Memory B cell (primary cell): ENCODE measurements around the gene GNG12.

ENCODE experiments used
- ATAC-seq: fragments of 150-1000 bp; cut with Tn5 transposase; 2 replicates; pipeline ENCODE4 v1.10.0; 2021; ENCODE audit warnings: low read depth, mild to moderate bottlenecking, moderate library complexity
- DNase-seq, 2 donors: peaks; one replicate each; pipeline ENCODE4 v3.0.0; 2022; ENCODE audit warnings: low spot score in 2 of 2
- H3K27ac Mint-ChIP-seq: one replicate; pipeline ENCODE4 v1.8.0; 2022; ENCODE audit warnings: mild to moderate bottlenecking, moderate library complexity, mixed read lengths
- H3K27me3 Mint-ChIP-seq: one replicate; pipeline ENCODE4 v1.8.0; 2022; ENCODE audit warnings: mixed read lengths
- H3K36me3 Mint-ChIP-seq: one replicate; pipeline ENCODE4 v1.8.0; 2022; ENCODE audit warnings: mild to moderate bottlenecking, mixed read lengths
- H3K4me1 Mint-ChIP-seq: one replicate; pipeline ENCODE4 v1.8.0; 2022; ENCODE audit warnings: mixed read lengths
- H3K4me3 Mint-ChIP-seq: one replicate; pipeline ENCODE4 v1.8.0; 2022; ENCODE audit warnings: mild to moderate bottlenecking, moderate library complexity, mixed read lengths
- H3K9me3 Mint-ChIP-seq: one replicate; pipeline ENCODE4 v1.8.0; 2022; ENCODE audit warnings: mixed read lengths

GNG12 gene

DNA sequence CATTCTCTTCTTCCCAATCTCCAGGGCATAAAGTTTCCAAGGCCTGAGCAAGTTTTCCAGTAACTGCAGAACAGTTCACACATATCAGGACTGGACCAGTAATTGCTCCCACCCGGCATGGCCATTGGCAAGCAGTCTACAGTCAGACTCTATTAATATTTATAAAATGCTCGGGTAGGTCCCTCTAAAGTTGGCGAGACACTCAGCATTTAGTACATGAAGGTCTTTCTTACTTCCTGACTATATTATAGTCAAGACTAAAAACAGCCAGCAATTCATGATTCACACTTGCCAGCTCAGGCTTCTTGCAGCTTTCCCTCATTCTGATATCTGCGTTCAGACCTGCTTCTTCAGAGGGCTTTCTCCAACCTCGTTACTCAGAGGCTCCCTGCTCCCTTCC, 122.8 kb downstream of the GNG12 start:
- no peak for ATAC-seq
- no peaks in the 10 kb centered on the region for H3K36me3 Mint-ChIP-seq

DNA sequence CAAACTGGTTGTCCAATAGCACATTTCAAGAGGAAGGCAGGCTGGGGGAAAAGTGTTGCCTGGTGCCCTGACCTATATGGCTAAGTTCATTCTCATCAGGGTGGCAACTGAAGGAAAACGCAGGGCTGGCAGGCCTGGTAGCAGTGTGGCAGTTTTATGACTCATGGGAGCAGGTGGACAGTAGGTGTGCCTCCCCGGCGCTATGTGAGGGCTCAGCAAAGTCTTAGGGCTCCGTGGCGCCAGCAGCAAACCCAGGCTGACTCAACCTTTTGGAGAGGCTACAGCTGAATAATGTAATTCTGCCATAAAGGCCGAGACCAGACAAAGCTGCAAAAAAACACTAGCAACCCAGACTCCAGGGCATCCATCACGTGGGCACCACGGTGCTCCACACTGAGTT, 124.7 kb downstream of the GNG12 start:
- ATAC-seq (no peak), DNase-seq (no peak)
- no peak overlapping the region for H3K4me3 Mint-ChIP-seq
- no peaks in the 10 kb centered on the region for H3K9me3 Mint-ChIP-seq
- peaks cover 3% of the 10 kb centered on the region for H3K27me3 Mint-ChIP-seq
- peaks cover 2% of the 10 kb centered on the region for H3K4me1 Mint-ChIP-seq
- no peaks in the 10 kb centered on the region for H3K36me3 Mint-ChIP-seq
- H3K27ac Mint-ChIP-seq: no peak overlapping the region

More for the DNA sequence above, 122.8 kb downstream of the GNG12 start:
- H3K4me1 Mint-ChIP-seq: peaks cover 2% of the 10 kb centered on the region
- H3K9me3 Mint-ChIP-seq: no peaks in the 10 kb centered on the region
- no peak overlapping the region for H3K4me3 Mint-ChIP-seq
- no peak overlapping the region for H3K27ac Mint-ChIP-seq
- DNase-seq: no peak
- H3K27me3 Mint-ChIP-seq: peaks cover 3% of the 10 kb centered on the region

- Mint-ChIP-seq H3K27me3 (peaks cover 4% of the 10 kb centered on the region), H3K4me3 (no peak overlapping the region), H3K4me1 (peaks cover 2% of the 10 kb centered on the region), H3K36me3 (peaks cover 1% of the 10 kb centered on the region), H3K27ac (no peak overlapping the region), H3K9me3 (no peaks in the 10 kb centered on the region)
- ATAC-seq (no peak), DNase-seq (no peak)
These were observed 127.4 kb downstream of the GNG12 start for GRCh38 chr1:67705735-67706453.

- Mint-ChIP-seq H3K4me1 (peaks cover 2% of the 10 kb centered on the region), H3K9me3 (no peaks in the 10 kb centered on the region), H3K4me3 (no peak overlapping the region), H3K27ac (no peak overlapping the region), H3K27me3 (peaks cover 6% of the 10 kb centered on the region), H3K36me3 (peaks cover 1% of the 10 kb centered on the region)
- DNase-seq: no peak
- no peak for ATAC-seq
These were observed 128.9 kb downstream of the GNG12 start for GRCh38 chr1:67704351-67704750.

DNA sequence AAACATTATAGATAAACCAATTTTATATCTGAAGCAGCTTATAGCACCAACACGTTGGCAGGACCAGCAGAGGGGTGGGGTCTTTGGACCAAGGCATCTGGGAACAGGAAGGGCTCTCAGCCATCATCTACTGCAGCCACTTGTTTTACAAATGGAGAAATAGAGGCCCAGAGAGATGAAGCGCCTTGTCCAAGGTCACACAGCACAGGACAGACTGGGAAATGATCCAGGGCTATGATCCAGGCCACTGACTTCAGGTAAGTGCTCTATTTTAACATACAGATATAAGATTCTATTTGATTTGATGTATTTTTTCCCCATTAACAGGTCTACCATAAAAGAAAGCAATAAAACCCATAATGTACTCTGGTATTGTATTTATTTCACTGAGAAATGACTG, 131.4 kb downstream of the GNG12 start:
- ATAC-seq: no peak
- H3K27me3 Mint-ChIP-seq: peaks cover 6% of the 10 kb centered on the region
- H3K36me3 Mint-ChIP-seq: peaks cover 1% of the 10 kb centered on the region
- no peaks in the 10 kb centered on the region for H3K9me3 Mint-ChIP-seq
- H3K4me1 Mint-ChIP-seq: peaks cover 2% of the 10 kb centered on the region
- H3K4me3 Mint-ChIP-seq: no peak overlapping the region
- no peak overlapping the region for H3K27ac Mint-ChIP-seq
- DNase-seq: no peak

GRCh38 chr1:67700692-67701410, 132.4 kb downstream of the GNG12 start:
- ATAC-seq (no peak), DNase-seq (no peak)
- no peak overlapping the region for H3K27ac Mint-ChIP-seq
- no peaks in the 10 kb centered on the region for H3K9me3 Mint-ChIP-seq
- H3K4me3 Mint-ChIP-seq: no peak overlapping the region
- H3K36me3 Mint-ChIP-seq: peaks cover 1% of the 10 kb centered on the region
- peaks cover 2% of the 10 kb centered on the region for H3K4me1 Mint-ChIP-seq
- H3K27me3 Mint-ChIP-seq: peaks cover 6% of the 10 kb centered on the region

DNA sequence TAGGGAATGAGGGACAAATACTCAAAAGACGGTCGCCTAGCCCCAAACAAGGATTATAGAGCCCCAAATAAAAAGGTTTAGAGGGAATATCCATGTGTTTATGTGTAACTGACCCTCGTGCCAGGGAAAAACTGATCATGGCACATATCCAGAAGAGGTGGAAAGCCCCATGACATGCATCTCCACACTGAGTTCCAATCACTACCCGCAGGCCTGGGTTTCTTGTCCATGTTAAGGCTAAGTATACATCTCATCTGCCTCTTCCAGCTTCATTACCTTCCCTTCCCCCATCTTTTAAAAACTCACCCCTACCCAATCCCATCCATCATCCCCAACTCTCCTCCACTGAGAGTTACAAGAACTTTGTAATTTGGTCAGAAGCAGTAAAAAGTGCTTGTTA, 133.0 kb downstream of the GNG12 start:
- H3K9me3 Mint-ChIP-seq: no peaks in the 10 kb centered on the region
- peaks cover 2% of the 10 kb centered on the region for H3K4me1 Mint-ChIP-seq
- H3K27me3 Mint-ChIP-seq: peaks cover 8% of the 10 kb centered on the region
- ATAC-seq (no peak), DNase-seq (no peak)
- no peak overlapping the region for H3K4me3 Mint-ChIP-seq
- peaks cover 1% of the 10 kb centered on the region for H3K36me3 Mint-ChIP-seq
- no peak overlapping the region for H3K27ac Mint-ChIP-seq

DNA sequence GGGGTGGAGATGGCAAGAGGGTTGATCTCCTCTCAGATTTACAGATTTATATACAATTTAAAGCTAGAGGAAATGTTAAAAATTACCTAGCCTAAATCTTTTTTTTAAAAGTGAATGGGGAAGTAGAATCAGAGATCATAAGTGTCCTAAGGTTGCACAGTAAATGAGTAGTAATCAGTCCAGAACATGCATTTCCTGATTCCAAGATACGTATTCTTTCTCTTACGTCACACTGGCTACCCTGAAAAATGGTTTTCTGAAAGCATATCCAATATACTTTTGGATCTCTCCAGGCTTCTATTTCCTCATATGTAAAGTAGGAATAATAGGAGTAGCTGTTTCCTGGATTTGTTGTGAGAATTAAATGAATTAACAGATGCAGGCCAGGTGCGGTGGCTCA, 136.6 kb downstream of the GNG12 start:
- Mint-ChIP-seq H3K27me3 (peaks cover 8% of the 10 kb centered on the region), H3K36me3 (peaks cover 1% of the 10 kb centered on the region), H3K4me1 (peaks cover 2% of the 10 kb centered on the region), H3K9me3 (no peaks in the 10 kb centered on the region), H3K4me3 (no peak overlapping the region), H3K27ac (no peak overlapping the region)
- DNase-seq (no peak), ATAC-seq (no peak)

- Mint-ChIP-seq H3K27me3 (peaks cover 5% of the 10 kb centered on the region), H3K4me3 (no peak overlapping the region), H3K4me1 (peaks cover under 1% of the 10 kb centered on the region), H3K27ac (no peak overlapping the region), H3K9me3 (no peaks in the 10 kb centered on the region), H3K36me3 (peaks cover under 1% of the 10 kb centered on the region)
- DNase-seq (no peak), ATAC-seq (no peak)
These were observed 137.3 kb downstream of the GNG12 start for GRCh38 chr1:67695963-67696362.

- Mint-ChIP-seq H3K4me1 (peaks cover 7% of the 10 kb centered on the region), H3K27ac (no peak overlapping the region), H3K9me3 (no peaks in the 10 kb centered on the region), H3K4me3 (no peak overlapping the region), H3K27me3 (peaks cover 2% of the 10 kb centered on the region), H3K36me3 (peaks cover 5% of the 10 kb centered on the region)
- no peak for DNase-seq
- ATAC-seq: no peak
These were observed 141.6 kb downstream of the GNG12 start for GRCh38 chr1:67691712-67692111.

GRCh38 chr1:67690411-67690810, 142.9 kb downstream of the GNG12 start:
- peaks cover 5% of the 10 kb centered on the region for H3K36me3 Mint-ChIP-seq
- no peak for DNase-seq
- no peaks in the 10 kb centered on the region for H3K9me3 Mint-ChIP-seq
- H3K27ac Mint-ChIP-seq: no peak overlapping the region
- ATAC-seq: no peak
- H3K4me1 Mint-ChIP-seq: peaks cover 11% of the 10 kb centered on the region
- no peak overlapping the region for H3K4me3 Mint-ChIP-seq
- H3K27me3 Mint-ChIP-seq: no peaks in the 10 kb centered on the region

DNA sequence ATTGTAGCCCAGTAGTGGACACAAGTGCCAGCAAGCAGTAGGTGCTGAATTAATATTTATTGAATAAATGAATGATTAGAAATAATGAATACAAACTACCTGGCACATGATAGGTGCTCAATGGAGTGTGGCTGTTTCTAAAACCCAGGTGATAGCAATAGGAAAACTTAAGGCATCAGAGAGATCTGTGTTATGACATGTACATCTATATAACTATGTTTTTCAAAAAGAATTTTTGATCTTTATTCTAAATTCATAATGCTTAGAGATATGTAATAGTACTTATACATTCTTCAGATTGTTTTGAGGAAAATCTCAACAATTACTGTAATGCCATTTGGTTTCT, 143.3 kb downstream of the GNG12 start:
- Mint-ChIP-seq H3K27me3 (no peaks in the 10 kb centered on the region), H3K4me1 (peaks cover 11% of the 10 kb centered on the region), H3K27ac (no peak overlapping the region), H3K4me3 (no peak overlapping the region), H3K9me3 (no peaks in the 10 kb centered on the region), H3K36me3 (peaks cover 5% of the 10 kb centered on the region)
- ATAC-seq (no peak), DNase-seq (no peak)

DNA sequence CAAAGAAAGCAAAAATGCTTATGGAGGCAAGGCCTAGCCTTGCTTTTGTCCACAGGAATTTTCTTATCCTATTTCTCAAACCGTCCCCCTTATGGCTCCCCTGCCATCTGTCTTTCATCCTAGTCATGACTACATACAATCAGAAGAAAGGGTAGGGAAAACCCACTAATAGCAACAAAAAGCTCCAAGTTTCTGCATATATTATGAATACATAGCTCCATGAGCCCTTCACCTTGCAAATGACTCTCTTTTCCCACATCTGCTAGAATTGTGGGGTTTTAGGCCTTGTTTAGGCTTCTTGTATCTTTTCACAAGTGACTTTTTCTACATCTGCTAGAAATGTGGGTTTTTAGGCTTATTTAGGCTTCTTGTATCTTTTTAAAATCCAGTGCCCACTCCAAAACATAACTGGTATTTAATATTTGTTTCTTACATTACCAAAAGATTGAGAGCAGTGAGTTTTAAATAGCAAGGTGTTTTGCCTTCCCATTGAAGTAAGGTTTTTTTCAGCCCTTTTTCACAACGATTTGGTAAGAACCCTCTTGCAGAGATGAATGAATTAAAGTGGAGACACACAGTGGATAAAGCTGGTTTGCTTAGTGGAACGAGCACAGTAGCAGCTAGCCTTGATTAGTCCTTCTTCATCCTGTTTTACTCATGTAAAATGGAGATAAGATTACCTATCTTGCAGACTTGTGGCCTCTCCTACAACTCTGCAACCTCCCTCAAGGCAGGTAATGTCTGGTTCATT, 143.8 kb downstream of the GNG12 start:
- Mint-ChIP-seq H3K4me3 (no peak overlapping the region), H3K27ac (no peak overlapping the region), H3K4me1 (peaks cover 11% of the 10 kb centered on the region), H3K9me3 (no peaks in the 10 kb centered on the region), H3K36me3 (peaks cover 5% of the 10 kb centered on the region), H3K27me3 (no peaks in the 10 kb centered on the region)
- DNase-seq (no peak), ATAC-seq (no peak)

GRCh38 chr1:67688526-67689219, 144.6 kb downstream of the GNG12 start:
- ATAC-seq: no peak
- Mint-ChIP-seq H3K4me1 (peaks cover 15% of the 10 kb centered on the region), H3K27ac (no peak overlapping the region), H3K27me3 (no peaks in the 10 kb centered on the region), H3K4me3 (no peak overlapping the region), H3K36me3 (peaks cover 5% of the 10 kb centered on the region), H3K9me3 (no peaks in the 10 kb centered on the region)
- no peak for DNase-seq
